WTC11 (cell line): ENCODE results near the gene CLEC16A. TPM values are rescaled to one million over a fixed set of nuclear protein-coding genes. Genes with fewer than 3 reads are reported as not detected.

Experiments used
- ATAC-seq: fragments of 200-7000 bp; cut with Tn5 transposase; 2 replicates; pipeline ENCODE4 v1.10.0; 2021; ENCODE audit warnings: mild to moderate bottlenecking, moderate library complexity
- CTCF ChIA-PET: fragments of 300-600 bp; sonication (Branson Sonifier 250); formaldehyde crosslinking; loops from one replicate; lab custom pipeline; 2021; ENCODE audit warnings: antibody characterized with exemption; lab: Charles Lee
- POLR2A ChIA-PET: fragments of 350-600 bp; sonication (Branson Sonifier 250); formaldehyde crosslinking; loops from one replicate; lab custom pipeline; 2021; ENCODE audit warnings: antibody characterized with exemption; lab: Charles Lee
- DNase-seq: peaks from one replicate; pipeline ENCODE4 v3.0.0; 2021; ENCODE audit warnings: low spot score
- H3K27ac Mint-ChIP-seq: 2 replicates; pipeline ENCODE4 v1.8.0; 2021; ENCODE audit warnings: mixed read lengths
- H3K27me3 Mint-ChIP-seq: 2 replicates; pipeline ENCODE4 v1.8.0; 2021; ENCODE audit warnings: low read depth, mild to moderate bottlenecking, moderate library complexity, mixed read lengths
- H3K36me3 Mint-ChIP-seq: 2 replicates; pipeline ENCODE4 v1.8.0; 2021; ENCODE audit warnings: mixed read lengths
- H3K4me1 Mint-ChIP-seq: 2 replicates; pipeline ENCODE4 v1.8.0; 2022; ENCODE audit warnings: mixed read lengths
- H3K4me3 Mint-ChIP-seq: 2 replicates; pipeline ENCODE4 v1.8.0; 2021; ENCODE audit warnings: mild to moderate bottlenecking, moderate library complexity, mixed read lengths
- H3K9me3 Mint-ChIP-seq: 2 replicates; pipeline ENCODE4 v1.8.0; 2021; ENCODE audit warnings: mixed read lengths
- CREM ChIP-seq: sonication (generic); formaldehyde crosslinking; IDR thresholded peaks from 2 replicates; pipeline ENCODE4 v1.8.1; 2022; ENCODE audit warnings: mild to moderate bottlenecking, missing genetic modification reagents, moderate library complexity
- ESRRA ChIP-seq: sonication (generic); formaldehyde crosslinking; IDR thresholded peaks from 2 replicates; pipeline ENCODE4 v1.8.1; 2022; ENCODE audit warnings: mild to moderate bottlenecking, missing genetic modification reagents, borderline replicate concordance
- ETV6 ChIP-seq: sonication (generic); formaldehyde crosslinking; IDR thresholded peaks from 2 replicates; pipeline ENCODE4 v1.8.1; 2022; ENCODE audit warnings: mild to moderate bottlenecking, missing genetic modification reagents
- GRHL2 ChIP-seq: fragments of 250-450 bp; sonication (Bioruptor Pico); IDR thresholded peaks from 2 replicates; pipeline ENCODE4 v1.8.0; 2022; ENCODE audit warnings: mild to moderate bottlenecking, moderate library complexity; ENCODE audit not compliant: insufficient replicate concordance, severe bottlenecking
- JUN ChIP-seq: sonication (generic); formaldehyde crosslinking; IDR thresholded peaks from 2 replicates; pipeline ENCODE4 v1.8.0; 2023; ENCODE audit warnings: mild to moderate bottlenecking, missing genetic modification reagents
- MLX ChIP-seq: sonication (generic); formaldehyde crosslinking; IDR thresholded peaks from 2 replicates; pipeline ENCODE4 v1.8.1; 2023; ENCODE audit warnings: mild to moderate bottlenecking, missing genetic modification reagents, moderate library complexity
- NFATC4 ChIP-seq: fragments of 250-450 bp; sonication (Bioruptor Pico); IDR thresholded peaks from 2 replicates; pipeline ENCODE4 v1.9.0; 2021; ENCODE audit warnings: mild to moderate bottlenecking
- NFYB ChIP-seq: sonication (generic); formaldehyde crosslinking; conservative IDR thresholded peaks from 2 replicates; pipeline ENCODE4 v1.8.0; 2022; ENCODE audit warnings: low read depth, missing genetic modification reagents
- RORB ChIP-seq: fragments of 250-450 bp; sonication (Bioruptor Pico); IDR thresholded peaks from 2 replicates; pipeline ENCODE4 v1.9.0; 2021; ENCODE audit warnings: mild to moderate bottlenecking
- TCF7 ChIP-seq: sonication (generic); formaldehyde crosslinking; IDR thresholded peaks from 2 replicates; pipeline ENCODE4 v1.8.0; 2022; ENCODE audit warnings: mild to moderate bottlenecking, low read depth, missing genetic modification reagents, moderate library complexity
- TEAD4 ChIP-seq: sonication (generic); formaldehyde crosslinking; IDR thresholded peaks from 2 replicates; pipeline ENCODE4 v1.8.0; 2022; ENCODE audit warnings: mild to moderate bottlenecking, missing genetic modification reagents
- USF2 ChIP-seq: sonication (generic); formaldehyde crosslinking; IDR thresholded peaks from 2 replicates; pipeline ENCODE4 v1.8.1; 2023; ENCODE audit warnings: mild to moderate bottlenecking, missing genetic modification reagents, moderate library complexity
- ZNF138 ChIP-seq: sonication (generic); formaldehyde crosslinking; conservative IDR thresholded peaks from 2 replicates; pipeline ENCODE4 v1.8.1; 2022; ENCODE audit warnings: mild to moderate bottlenecking, moderate library complexity, missing genetic modification reagents
- ZNF263 ChIP-seq: sonication (generic); formaldehyde crosslinking; IDR thresholded peaks from 2 replicates; pipeline ENCODE4 v1.8.1; 2022; ENCODE audit warnings: low read depth, mild to moderate bottlenecking, moderate library complexity, missing genetic modification reagents
- ZNF532 ChIP-seq: fragments of 250-450 bp; sonication (Bioruptor Pico); IDR thresholded peaks from 2 replicates; pipeline ENCODE4 v1.9.0; 2021; ENCODE audit warnings: mild to moderate bottlenecking, borderline replicate concordance
- ZNF671 ChIP-seq: fragments of 250-450 bp; sonication (Bioruptor Pico); IDR thresholded peaks from 2 replicates; pipeline ENCODE4 v1.8.0; 2021; ENCODE audit warnings: mild to moderate bottlenecking
- ZSCAN18 ChIP-seq: fragments of 250-450 bp; sonication (Bioruptor Pico); IDR thresholded peaks from 2 replicates; pipeline ENCODE4 v2.1.2; 2022; ENCODE audit warnings: mild to moderate bottlenecking, moderate library complexity
- total RNA-seq: library from RNA; stranded (reverse); gene quantifications from 3 replicates; pipeline ENCODE4 v1.2.3, GENCODE V29; 2021
- TF ChIP-seq, protein P1 (sequence below): sonication (generic); formaldehyde crosslinking; IDR thresholded peaks from 2 replicates; pipeline ENCODE4 v1.8.0; 2022; ENCODE audit warnings: mild to moderate bottlenecking, missing genetic modification reagents
- TF ChIP-seq, protein P2 (sequence below): sonication (generic); formaldehyde crosslinking; IDR thresholded peaks from 2 replicates; pipeline ENCODE4 v1.8.0; 2022; ENCODE audit warnings: mild to moderate bottlenecking, missing genetic modification reagents

Gene CLEC16A
- total RNA-seq, 1 experiment from 2014 or later: 14.4 TPM

DNA sequence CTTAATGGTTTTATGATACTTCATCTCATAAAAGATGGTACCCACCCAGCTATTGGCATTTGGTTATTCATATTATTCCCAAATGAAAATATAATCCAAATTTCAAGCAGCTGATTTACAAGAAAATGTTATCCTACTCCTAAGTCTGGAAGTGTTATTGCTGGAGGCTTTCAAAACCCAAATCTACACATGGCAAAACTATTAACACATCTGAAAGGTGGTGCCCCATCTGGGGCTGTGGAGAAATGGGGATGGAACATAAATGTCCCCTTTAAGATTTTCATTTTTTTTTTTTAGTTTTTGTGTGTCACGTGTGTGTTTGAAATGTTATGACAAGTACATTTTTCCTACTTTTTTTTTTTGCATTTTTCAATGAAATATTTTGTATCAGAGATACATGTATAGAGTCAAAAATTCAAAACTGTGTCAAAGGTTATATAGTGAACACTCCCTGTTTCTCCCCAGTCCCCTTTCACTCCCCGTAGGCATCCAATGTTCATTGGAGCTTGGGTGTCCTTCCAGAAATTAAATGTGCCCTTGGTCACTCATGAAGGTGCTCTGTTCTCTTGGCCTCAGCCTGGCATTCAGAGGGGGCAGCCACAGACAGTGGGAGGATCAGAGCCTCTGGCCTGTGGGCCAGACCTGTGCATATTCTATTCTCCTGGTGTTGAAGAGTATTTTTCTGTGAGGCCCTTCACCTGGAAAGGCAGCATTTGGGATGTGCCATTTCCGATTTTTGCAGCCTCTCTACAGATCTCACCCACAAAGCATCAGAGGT, 79.1 kb downstream of the CLEC16A start:
- ChIA-PET CTCF (no interaction called here), POLR2A (interaction anchor here (0.7 kb wide), 1 partner anchor 81 kb away, joined by 5 read pairs; the partner anchor contains the start of gene DEXI)
- peaks cover 26% of the 10 kb centered on the region for H3K36me3 Mint-ChIP-seq
- H3K4me3 Mint-ChIP-seq: no peak overlapping the region
- H3K9me3 Mint-ChIP-seq: peaks cover 17% of the 10 kb centered on the region
- no peak for TF ChIP-seq RORB (CRISPR knock-in tag)
- no peak for TF ChIP-seq ZNF532 (CRISPR knock-in tag)
- TF ChIP-seq ZNF138: no peak
- TF ChIP-seq TEAD4 (CRISPR knock-in tag): no peak
- no peak for TF ChIP-seq ETV6 (CRISPR knock-in tag)
- TF ChIP-seq, protein P1, sequence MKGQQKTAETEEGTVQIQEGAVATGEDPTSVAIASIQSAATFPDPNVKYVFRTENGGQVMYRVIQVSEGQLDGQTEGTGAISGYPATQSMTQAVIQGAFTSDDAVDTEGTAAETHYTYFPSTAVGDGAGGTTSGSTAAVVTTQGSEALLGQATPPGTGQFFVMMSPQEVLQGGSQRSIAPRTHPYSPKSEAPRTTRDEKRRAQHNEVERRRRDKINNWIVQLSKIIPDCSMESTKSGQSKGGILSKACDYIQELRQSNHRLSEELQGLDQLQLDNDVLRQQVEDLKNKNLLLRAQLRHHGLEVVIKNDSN (CRISPR knock-in tag): no peak
- TF ChIP-seq JUN (CRISPR knock-in tag): no peak
- no peak for TF ChIP-seq ZNF671 (CRISPR knock-in tag)
- no peak for TF ChIP-seq USF2
- TF ChIP-seq NFYB: no peak
- no peak for TF ChIP-seq NFATC4 (CRISPR knock-in tag)
- TF ChIP-seq ZSCAN18 (CRISPR knock-in tag): no peak
- no peak for TF ChIP-seq TCF7 (CRISPR knock-in tag)
- no peak for TF ChIP-seq MLX
- TF ChIP-seq ZNF263 (CRISPR knock-in tag): no peak
- TF ChIP-seq, protein P2, sequence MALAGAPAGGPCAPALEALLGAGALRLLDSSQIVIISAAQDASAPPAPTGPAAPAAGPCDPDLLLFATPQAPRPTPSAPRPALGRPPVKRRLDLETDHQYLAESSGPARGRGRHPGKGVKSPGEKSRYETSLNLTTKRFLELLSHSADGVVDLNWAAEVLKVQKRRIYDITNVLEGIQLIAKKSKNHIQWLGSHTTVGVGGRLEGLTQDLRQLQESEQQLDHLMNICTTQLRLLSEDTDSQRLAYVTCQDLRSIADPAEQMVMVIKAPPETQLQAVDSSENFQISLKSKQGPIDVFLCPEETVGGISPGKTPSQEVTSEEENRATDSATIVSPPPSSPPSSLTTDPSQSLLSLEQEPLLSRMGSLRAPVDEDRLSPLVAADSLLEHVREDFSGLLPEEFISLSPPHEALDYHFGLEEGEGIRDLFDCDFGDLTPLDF (CRISPR knock-in tag): no peak
- TF ChIP-seq ESRRA (CRISPR knock-in tag): no peak
- TF ChIP-seq CREM (CRISPR knock-in tag): no peak
- TF ChIP-seq GRHL2: no peak
- DNase-seq (no peak), ATAC-seq (no peak)
- H3K27me3 Mint-ChIP-seq: no peaks in the 10 kb centered on the region
- 0 out of 2 replicates have a peak, but pooled peaks cover 3% of the 10 kb centered on the region for H3K4me1 Mint-ChIP-seq
- H3K27ac Mint-ChIP-seq: no peak overlapping the region
